NCI-H1417 treated with DMSO at 0.1 percent for 48 hours (cell line): ENCODE data around the gene KLHL42.
A peak's percentile ranks its signal among the peaks of the same experiment; 100 is the strongest.

ENCODE experiments used
- DNase-seq: peaks from one replicate; lab custom pipeline; 2025; lab: John Stamatoyannopoulos, UW

Gene KLHL42

DNA sequence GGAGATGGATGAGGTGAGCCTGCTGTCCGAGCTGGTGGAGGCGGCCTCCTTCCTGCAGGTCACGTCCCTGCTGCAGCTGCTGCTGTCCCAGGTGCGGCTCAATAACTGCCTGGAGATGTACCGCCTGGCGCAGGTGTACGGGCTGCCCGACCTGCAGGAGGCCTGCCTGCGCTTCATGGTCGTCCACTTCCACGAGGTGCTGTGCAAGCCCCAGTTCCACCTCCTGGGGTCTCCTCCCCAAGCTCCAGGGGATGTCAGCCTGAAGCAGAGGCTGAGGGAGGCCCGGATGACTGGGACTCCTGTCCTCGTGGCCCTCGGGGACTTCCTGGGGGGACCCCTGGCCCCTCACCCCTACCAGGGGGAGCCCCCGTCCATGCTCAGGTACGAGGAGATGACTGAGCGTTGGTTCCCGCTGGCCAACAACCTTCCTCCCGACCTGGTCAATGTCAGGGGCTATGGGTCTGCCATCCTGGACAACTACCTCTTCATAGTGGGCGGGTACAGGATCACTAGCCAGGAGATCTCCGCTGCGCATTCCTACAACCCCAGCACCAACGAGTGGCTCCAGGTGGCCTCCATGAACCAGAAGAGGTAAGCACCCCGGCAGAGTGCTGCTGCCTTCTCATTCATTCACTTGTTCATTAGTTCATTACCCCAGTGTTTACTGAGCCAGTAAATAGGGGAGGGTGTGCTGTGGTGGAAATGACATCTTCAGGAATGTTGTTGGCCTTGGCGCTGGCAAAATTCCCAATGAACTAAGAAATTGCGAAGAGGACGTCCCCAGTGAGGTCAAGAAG lies 777 bp downstream of the KLHL42 start:
- DNase-seq = peak; percentile 43

GRCh38 chr12:27781680-27782079 lies 1.6 kb downstream of the KLHL42 start:
- DNase-seq = no peak

DNA sequence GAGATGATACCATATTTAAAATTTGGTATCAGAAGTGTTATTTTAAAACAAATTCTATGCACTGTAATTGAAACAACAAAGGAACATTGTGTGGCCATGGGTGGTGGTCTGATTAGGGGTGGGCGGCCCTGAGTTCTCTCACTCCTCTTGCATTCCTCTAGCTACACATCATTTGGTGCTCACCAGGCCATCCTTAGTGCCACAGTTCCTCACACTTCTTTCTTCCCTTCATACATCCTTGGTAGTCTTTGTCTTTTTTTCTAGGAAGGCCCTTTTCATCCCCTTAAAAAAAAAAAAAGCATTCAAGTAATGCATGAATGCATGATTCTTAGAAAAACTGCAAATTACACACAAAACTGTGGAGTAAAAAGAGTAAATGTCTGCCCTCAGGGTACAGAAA lies 2.4 kb downstream of the KLHL42 start:
- DNase-seq = no peak

DNA sequence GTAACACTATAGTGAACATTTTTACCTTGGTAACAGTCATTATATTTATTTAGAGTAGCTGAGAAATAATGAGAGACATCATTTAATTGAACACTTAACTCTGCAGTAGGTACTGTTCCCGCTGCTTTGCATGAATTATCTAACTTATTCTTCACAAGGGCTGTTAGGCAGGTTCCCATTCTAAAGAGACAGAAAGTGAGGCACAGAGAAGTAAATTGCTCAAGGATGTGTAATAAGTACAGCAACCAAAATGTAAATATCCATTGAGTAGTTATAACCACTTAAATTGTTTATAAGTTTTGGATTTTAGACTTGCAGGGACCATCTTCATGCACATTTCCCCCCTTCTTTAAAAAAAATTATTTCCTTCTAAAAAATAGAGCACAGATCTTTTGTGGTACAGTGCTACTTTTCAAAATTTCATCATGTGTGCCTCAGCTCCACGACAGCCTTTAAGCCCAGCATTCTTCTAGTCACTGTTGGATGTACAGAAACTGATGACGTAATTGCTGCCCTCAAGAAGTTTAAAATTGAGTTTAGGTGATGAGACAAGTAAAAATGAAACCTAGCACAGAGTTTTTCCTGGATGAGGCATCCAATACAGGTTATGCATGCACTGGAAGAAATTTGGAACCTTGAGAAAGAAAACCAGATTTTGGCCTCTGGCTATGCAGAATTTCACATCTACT lies 6.0 kb downstream of the KLHL42 start:
- peak; percentile 17 for DNase-seq

GRCh38 chr12:27787559-27787958 lies 7.5 kb downstream of the KLHL42 start:
- DNase-seq = no peak

DNA sequence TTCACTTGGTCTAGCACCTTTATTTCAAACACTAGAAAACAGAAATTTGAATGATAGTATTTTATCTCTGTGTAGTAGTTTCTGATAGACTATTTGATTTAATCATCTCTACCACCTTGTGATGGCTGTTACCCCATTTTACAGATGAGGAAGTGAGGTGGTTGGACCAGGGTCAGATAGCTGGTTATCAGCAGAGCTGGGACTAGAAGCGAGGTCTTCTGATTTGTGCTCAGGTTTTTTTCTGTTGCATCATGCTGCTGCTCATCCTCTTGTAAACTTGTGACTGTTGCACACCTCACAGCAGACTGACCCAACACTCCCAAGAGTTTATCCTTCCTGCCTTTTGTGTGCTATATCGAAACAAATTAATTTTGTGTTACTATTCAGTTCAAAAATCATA lies 10.1 kb downstream of the KLHL42 start:
- no peak for DNase-seq

GRCh38 chr12:27794818-27795584 lies 15.0 kb downstream of the KLHL42 start:
- no peak for DNase-seq

GRCh38 chr12:27796128-27796527 lies 16.1 kb downstream of the KLHL42 start:
- DNase-seq = no peak

GRCh38 chr12:27797301-27798025 lies 17.4 kb downstream of the KLHL42 start:
- DNase-seq = no peak

GRCh38 chr12:27800819-27801218 lies 20.8 kb downstream of the KLHL42 start:
- DNase-seq = no peak

DNA sequence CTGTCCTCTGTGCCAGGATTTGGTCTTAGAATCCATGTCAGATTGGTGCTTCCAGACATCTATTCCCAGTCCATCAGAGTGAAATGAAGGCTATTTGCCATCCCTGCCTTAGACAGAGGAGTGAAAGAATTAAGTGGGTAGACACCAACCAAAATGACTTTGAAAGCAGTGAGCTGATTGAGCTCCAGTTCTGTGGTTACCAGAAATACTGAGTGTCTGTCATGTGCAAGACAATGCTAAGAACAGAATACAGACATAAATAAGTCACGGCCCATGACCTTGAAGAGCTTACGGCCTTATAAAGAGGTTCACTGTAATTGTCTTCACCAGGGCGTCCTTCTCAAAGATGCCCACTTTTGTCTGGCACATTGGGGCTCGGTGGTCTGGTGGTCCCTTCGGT lies 21.6 kb downstream of the KLHL42 start:
- no peak for DNase-seq

- DNase-seq = no peak
Observed at GRCh38 chr12:27802511-27802910, 22.5 kb downstream of the KLHL42 start.

DNA sequence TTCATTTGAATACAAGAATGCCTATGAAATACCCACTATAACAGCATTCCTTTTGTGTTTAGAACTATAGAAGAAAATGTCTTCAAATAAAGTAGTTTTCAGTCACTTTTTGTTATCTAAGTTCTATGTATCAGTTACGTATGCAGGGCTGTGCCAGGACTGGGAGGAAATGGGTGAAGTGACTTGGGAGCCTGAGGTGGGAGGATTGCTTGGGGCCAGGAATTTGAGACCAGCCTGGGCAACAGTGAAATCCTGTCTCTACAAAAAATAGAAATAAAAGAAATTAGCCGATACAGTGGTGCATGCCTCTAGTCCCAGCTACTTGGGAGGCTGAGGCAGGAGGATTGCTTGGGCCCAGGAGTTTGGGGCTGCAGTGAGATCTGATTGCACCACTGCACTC lies 22.9 kb downstream of the KLHL42 start:
- no peak for DNase-seq

GRCh38 chr12:27805238-27805637 lies 25.2 kb downstream of the KLHL42 start:
- DNase-seq = no peak

DNA sequence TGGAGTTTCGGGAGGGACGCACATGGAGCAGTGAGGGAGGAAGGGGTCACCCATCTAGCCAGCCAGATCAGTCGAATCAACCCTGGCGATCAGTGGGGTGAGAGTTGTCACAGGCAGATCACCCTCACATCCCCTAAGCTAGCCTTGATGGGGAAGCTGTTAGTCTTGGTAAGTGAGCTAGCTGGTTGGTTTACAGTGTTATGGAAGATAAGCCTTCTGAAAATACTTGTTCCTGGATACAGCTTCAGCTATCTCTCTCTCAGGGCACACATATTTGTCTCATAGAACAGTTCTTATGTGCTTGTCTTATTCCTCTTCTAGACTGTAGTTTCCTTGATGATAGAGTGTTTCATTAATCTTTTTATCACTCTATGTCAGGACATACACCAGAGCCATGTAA lies 26.2 kb downstream of the KLHL42 start:
- no peak for DNase-seq

- DNase-seq = no peak
Observed at GRCh38 chr12:27807063-27807703, 27.1 kb downstream of the KLHL42 start.

DNA sequence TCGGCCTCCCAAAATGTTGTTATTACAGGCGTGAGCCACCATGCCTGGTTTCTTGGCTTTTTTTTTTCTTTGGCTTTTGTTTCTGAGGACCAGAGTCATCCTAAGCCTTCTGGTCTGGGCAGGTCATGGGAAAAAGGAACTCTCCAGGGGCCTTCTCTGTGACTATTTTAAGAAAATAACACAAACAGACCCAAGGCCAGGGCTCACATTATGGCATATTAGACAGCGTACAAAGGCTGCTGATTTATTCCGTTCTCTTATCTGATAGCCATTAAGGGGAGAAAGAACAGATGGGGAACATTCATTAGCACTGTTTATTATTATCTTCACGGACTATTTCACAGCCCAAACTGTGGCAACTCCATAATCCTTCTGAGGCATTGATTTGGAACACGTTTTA lies 28.8 kb downstream of the KLHL42 start:
- DNase-seq = no peak

DNA sequence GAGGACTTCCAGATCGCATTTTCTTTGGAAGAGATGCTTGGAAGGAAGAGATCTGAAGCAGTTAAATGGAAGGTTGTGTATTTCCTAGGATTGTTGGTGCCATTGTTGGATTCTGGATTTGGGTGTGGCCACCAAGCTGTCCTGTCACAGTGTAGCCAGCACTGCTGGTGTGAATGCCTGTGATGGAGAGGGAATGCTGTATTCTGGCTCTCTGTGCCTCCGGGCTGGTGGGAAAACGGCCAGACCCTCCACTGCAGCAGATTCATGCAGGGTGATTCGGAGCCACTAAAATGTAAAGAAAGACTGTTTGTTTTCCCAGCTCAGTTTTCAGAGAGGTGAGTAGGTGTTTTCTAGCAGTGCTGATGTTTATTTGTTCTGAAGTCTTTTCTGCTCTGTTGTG lies 30.7 kb downstream of the KLHL42 start:
- DNase-seq = no peak

DNA sequence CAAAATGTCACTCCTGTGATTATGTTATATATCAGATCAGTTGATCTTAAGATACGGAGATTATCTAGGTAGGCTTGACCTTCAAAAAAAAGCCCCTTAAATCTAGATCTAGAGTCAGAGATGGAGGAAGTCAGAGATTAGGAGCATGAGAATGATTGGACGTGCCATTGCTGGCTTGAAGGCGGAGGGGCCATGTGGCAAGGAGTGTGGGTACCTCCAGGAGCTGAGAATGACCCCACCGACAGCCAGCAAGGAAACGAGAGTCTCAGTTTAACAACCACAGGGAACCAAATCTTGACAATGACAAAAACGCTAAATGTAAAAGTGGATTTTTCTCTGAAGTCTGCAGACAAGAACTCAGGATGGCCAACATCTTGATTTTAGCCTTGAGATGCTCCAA lies 32.5 kb downstream of the KLHL42 start:
- no peak for DNase-seq

DNA sequence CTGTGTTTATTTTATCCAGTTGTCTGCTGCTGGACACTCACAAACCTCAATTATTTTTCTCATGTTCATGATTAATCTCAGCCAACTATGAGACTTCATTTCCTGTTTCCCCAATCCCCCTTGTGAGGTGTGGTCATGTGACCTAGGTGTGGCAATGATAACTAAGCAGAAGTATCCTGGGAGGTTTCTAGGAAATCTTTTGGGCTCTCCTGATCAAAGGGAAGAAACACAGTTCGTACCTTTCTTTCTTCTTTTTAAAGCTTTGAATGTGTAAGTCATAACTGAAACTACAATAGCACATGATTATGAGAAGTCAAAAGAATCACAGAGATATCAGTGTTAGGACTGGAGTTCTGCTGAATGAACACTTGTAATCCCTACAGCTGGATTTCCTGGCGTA lies 34.4 kb downstream of the KLHL42 start:
- no peak for DNase-seq

DNA sequence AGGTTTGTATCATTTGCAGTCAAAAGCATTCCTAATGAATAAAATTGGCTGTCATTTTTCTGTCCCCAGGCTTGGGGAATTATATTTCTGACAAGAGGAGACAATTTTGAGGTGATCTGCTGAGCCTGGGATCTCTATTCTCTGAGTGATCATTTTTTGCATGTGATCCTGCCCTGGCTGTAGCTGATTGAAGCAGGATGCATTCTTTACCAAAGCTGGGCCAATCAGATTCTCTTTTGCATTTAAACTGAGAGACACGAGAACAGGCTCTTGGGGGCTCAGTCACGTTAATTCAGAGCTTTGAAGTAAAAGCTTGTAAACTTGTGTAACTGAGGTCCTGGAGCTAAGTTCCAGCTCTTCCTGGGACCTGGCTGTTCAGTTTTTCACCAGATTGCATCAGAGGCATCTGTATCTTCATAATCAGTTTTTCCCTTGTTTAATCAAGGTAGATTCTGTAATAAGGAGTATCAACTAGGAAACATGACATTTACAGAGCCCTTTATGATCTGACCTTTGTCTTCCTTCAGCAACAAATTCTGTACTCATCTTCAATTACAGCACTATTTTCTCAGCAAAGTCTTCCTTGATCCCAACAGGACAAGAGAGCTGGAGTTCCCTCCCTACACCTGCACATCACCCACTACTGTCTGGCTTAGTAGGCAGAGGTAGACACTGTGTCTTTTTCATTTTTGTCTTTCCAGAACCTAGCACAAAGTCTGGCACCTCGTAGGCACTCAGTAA lies 35.0 kb downstream of the KLHL42 start:
- no peak for DNase-seq
